IPS-18c (cell line): Measurements from ENCODE around the gene PLCB1.
"Not testable (repeated sequence)": the region's sequence is repeated elsewhere in the genome, so short reads cannot be mapped to it uniquely, and the experiment has no call there.

Source experiments
- H3K4me3 ChIP-seq: 2 replicates; pipeline ENCODE4 v1.7.0; 2013; ENCODE audit warnings: low read depth, mild to moderate bottlenecking, low read length, moderate library complexity; ENCODE audit not compliant: insufficient read depth
- H3K9me3 ChIP-seq: one replicate; pipeline ENCODE4 v1.6.1; 2013; ENCODE audit warnings: mild to moderate bottlenecking, low read length, moderate library complexity; ENCODE audit not compliant: control insufficient read depth, insufficient read depth

PLCB1 gene

GRCh38 chr20:8131598-8132483 is at the start of gene PLCB1:
Gene PLCB1, plus strand, starts transcription at chr20:8132266. Its CDS starts 386 bp downstream, at chr20:8132652.
- peak within 1 kb of the TSS; percentile 66 for H3K4me3 ChIP-seq
- no peaks in the 10 kb centered on the region for H3K9me3 ChIP-seq

GRCh38 chr20:8082989-8083388 is 49.1 kb upstream of the PLCB1 start:
- Histone ChIP-seq H3K9me3 (no peaks in the 10 kb centered on the region), H3K4me3 (no peak overlapping the region)

GRCh38 chr20:8089668-8090067 is 42.4 kb upstream of the PLCB1 start:
- H3K4me3 ChIP-seq, result no peak overlapping the region

GRCh38 chr20:8094415-8094818 is 37.6 kb upstream of the PLCB1 start:
- no peak overlapping the region for H3K4me3 ChIP-seq
- no peaks in the 10 kb centered on the region for H3K9me3 ChIP-seq

More at GRCh38 chr20:8089668-8090067, 42.4 kb upstream of the PLCB1 start:
- H3K9me3 ChIP-seq, result no peaks in the 10 kb centered on the region

- H3K4me3 ChIP-seq, result no peak overlapping the region
- no peaks in the 10 kb centered on the region for H3K9me3 ChIP-seq
These were observed 37.2 kb upstream of the PLCB1 start for GRCh38 chr20:8094850-8095249.

GRCh38 chr20:8095648-8096572 is 36.2 kb upstream of the PLCB1 start:
- Histone ChIP-seq H3K4me3 (no peak overlapping the region), H3K9me3 (no peaks in the 10 kb centered on the region)

- H3K9me3 ChIP-seq, result no peaks in the 10 kb centered on the region
- H3K4me3 ChIP-seq, result no peak overlapping the region
These were observed 34.8 kb upstream of the PLCB1 start for GRCh38 chr20:8097307-8097706.

GRCh38 chr20:8104252-8104651 is 27.8 kb upstream of the PLCB1 start:
- peaks cover 6% of the 10 kb centered on the region for H3K9me3 ChIP-seq
- H3K4me3 ChIP-seq, result no peak overlapping the region

GRCh38 chr20:8114612-8115011 is 17.5 kb upstream of the PLCB1 start:
- not testable (repeated sequence) for H3K9me3 ChIP-seq
- peak overlapping the region; percentile 24; the same call in 1 of the 2 replicates for H3K4me3 ChIP-seq

- Histone ChIP-seq H3K9me3 (no peaks in the 10 kb centered on the region), H3K4me3 (no peak overlapping the region)
These were observed 16.6 kb upstream of the PLCB1 start for GRCh38 chr20:8115436-8115835.

GRCh38 chr20:8116067-8116811 is 15.8 kb upstream of the PLCB1 start:
- H3K9me3 ChIP-seq, result no peaks in the 10 kb centered on the region
- no peak overlapping the region for H3K4me3 ChIP-seq

- no peak overlapping the region for H3K4me3 ChIP-seq
- no peaks in the 10 kb centered on the region for H3K9me3 ChIP-seq
These were observed 14.4 kb upstream of the PLCB1 start for GRCh38 chr20:8117636-8118035.

- H3K9me3 ChIP-seq, result no peaks in the 10 kb centered on the region
- no peak overlapping the region for H3K4me3 ChIP-seq
These were observed 14.0 kb upstream of the PLCB1 start for GRCh38 chr20:8118039-8118438.

- no peak overlapping the region for H3K4me3 ChIP-seq
- H3K9me3 ChIP-seq, result no peaks in the 10 kb centered on the region
These were observed 13.3 kb upstream of the PLCB1 start for GRCh38 chr20:8118760-8119159.

- Histone ChIP-seq H3K9me3 (no peaks in the 10 kb centered on the region), H3K4me3 (no peak overlapping the region)
These were observed 10.4 kb upstream of the PLCB1 start for GRCh38 chr20:8121666-8122065.

- Histone ChIP-seq H3K4me3 (no peak overlapping the region), H3K9me3 (no peaks in the 10 kb centered on the region)
These were observed 7.4 kb upstream of the PLCB1 start for GRCh38 chr20:8124639-8125038.

- Histone ChIP-seq H3K9me3 (no peaks in the 10 kb centered on the region), H3K4me3 (no peak overlapping the region)
These were observed 5.9 kb upstream of the PLCB1 start for GRCh38 chr20:8126181-8126580.
